Endodermal cell (in vitro differentiated cells): ENCODE data around the gene RHD. TPM values are rescaled to one million over a fixed set of nuclear protein-coding genes. Genes with fewer than 3 reads are reported as not detected.
A peak's percentile ranks its signal among the peaks of the same experiment; 100 is the strongest.
"Not testable (repeated sequence)": the region's sequence is repeated elsewhere in the genome, so short reads cannot be mapped to it uniquely, and the experiment has no call there.

Experiments
- DNase-seq: peaks from one replicate; pipeline ENCODE4 v3.0.0-alpha.2; 2017
- H3K27ac ChIP-seq: 2 replicates; pipeline ENCODE4 v1.5.1; 2013; ENCODE audit warnings: mild to moderate bottlenecking, low read depth, low read length, moderate library complexity
- H3K27me3 ChIP-seq: 2 replicates; pipeline ENCODE4 v1.6.1; 2013; ENCODE audit warnings: mild to moderate bottlenecking, low read length, moderate library complexity; ENCODE audit not compliant: insufficient read depth, control insufficient read depth, poor library complexity, severe bottlenecking
- H3K36me3 ChIP-seq: 2 replicates; pipeline ENCODE4 v1.7.0; 2013; ENCODE audit warnings: mild to moderate bottlenecking, low read length, moderate library complexity; ENCODE audit not compliant: control insufficient read depth, insufficient read depth
- H3K4me1 ChIP-seq: one replicate; pipeline ENCODE4 v1.7.0; 2013; ENCODE audit warnings: low read length; ENCODE audit not compliant: control insufficient read depth, insufficient read depth
- H3K4me3 ChIP-seq: 2 replicates; pipeline ENCODE4 v1.5.1; 2013; ENCODE audit warnings: mild to moderate bottlenecking, low read length, moderate library complexity
- H3K9ac ChIP-seq: 2 replicates; pipeline ENCODE4 v1.6.1; 2013; ENCODE audit warnings: mild to moderate bottlenecking, low read length, moderate library complexity; ENCODE audit not compliant: poor library complexity, severe bottlenecking; ENCODE audit errors: extremely low read depth
- H3K9me3 ChIP-seq: 2 replicates; pipeline ENCODE4 v1.6.1; 2013; ENCODE audit warnings: mild to moderate bottlenecking, low read length, moderate library complexity; ENCODE audit not compliant: control insufficient read depth
- H3K27ac Mint-ChIP-seq: 2 replicates; pipeline ENCODE4 v1.8.0; 2020; ENCODE audit warnings: mixed read lengths
- H3K27me3 Mint-ChIP-seq: 2 replicates; pipeline ENCODE4 v1.8.0; 2021; ENCODE audit warnings: mild to moderate bottlenecking, mixed read lengths; ENCODE audit not compliant: insufficient read depth
- H3K36me3 Mint-ChIP-seq: 2 replicates; pipeline ENCODE4 v1.8.0; 2020; ENCODE audit warnings: low read depth, mixed read lengths
- H3K4me1 Mint-ChIP-seq: 2 replicates; pipeline ENCODE4 v1.8.0; 2020; ENCODE audit warnings: mixed read lengths
- H3K4me3 Mint-ChIP-seq: 2 replicates; pipeline ENCODE4 v1.8.0; 2020; ENCODE audit warnings: mild to moderate bottlenecking, moderate library complexity, mixed read lengths
- H3K9me3 Mint-ChIP-seq: 2 replicates; pipeline ENCODE4 v1.8.0; 2020; ENCODE audit warnings: mild to moderate bottlenecking, mixed read lengths
- WGBS, 2 experiments: methylation state at CpG; one replicate each; pipeline versions ENCODE4 v1.1.5 to v1.1.7; 2013; ENCODE audit warnings: missing lambda C conversion rate in 2 of 2, mixed read lengths in 1 of 2; ENCODE audit not compliant: insufficient coverage in 1 of 2, insufficient read length in 1 of 2; 5-methylcytosine and 5-hydroxymethylcytosine counted together
- total RNA-seq, 2 donors: library from RNA; stranded (reverse); fragmentation: NEBNext Ultra II Directional in 1 of 2; extraction: Animal tissue kit (Norgen Biotek cat#: 25700) in 1 of 2; gene quantifications; 2 replicates in 1 of 2; 3 replicates in 1 of 2; pipeline ENCODE4 v1.2.1, GENCODE V29; 2021
- TF ChIP-seq, protein P1 (sequence below): fragments of 200-600 bp; sonication (generic); conservative IDR thresholded peaks from 2 replicates; pipeline ENCODE4 v1.5.0; 2021; ENCODE audit warnings: antibody characterized with exemption, mild to moderate bottlenecking

The RHD gene
- total RNA-seq, 2 donors from 2014 or later = not detected

DNA sequence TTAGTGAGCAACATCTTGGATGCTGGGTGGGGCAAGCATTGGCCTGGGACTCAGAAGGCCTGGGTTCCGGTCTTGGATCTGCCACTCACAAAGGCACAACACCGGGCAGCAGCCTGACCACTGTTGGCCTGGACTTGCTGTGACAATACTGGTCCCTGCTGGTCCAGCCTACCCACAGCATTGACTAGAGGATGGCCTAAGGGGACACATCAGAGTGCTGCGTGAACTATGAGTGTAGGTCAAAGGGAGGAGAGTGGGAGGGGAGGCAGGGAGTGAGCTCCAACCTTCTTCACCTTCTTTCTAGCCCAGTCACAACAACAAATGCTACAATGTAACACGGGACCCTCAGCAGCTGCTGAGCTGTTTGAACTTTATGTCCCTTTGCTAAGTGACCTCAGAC is 96.9 kb downstream of the RHD start:
- Mint-ChIP-seq H3K9me3 (no peaks in the 10 kb centered on the region), H3K4me3 (no peak overlapping the region)
- H3K9me3 ChIP-seq = no peaks in the 10 kb centered on the region

DNA sequence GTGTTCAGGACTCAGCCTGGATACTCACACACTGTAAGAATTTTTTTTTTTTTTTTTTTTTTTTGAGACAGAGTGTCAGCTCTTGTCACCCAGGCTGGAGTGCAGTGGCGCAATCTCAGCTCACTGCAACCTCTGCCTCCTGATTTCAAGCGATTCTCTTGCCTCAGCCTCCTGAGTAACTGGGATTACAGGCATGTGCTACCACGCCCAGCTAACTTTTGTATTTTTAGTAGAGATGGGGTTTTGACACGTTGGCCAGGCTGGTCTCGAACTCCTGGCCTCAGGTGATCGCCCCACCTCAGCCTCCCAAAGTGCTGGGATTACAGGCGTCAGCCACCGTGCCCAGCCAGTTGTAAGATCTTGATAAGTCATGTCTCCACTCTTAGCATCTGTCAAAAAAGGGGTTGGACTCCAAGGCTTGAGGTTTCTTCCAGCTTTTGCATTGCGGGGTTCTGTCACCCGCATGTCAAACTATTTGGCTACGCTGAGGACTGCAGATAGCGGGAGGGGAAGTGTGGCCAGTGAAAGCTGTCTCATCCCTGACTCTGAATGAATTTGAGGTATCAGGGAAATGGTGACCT is 97.5 kb downstream of the RHD start:
- H3K9me3 Mint-ChIP-seq, H3K4me1 Mint-ChIP-seq, DNase-seq, H3K27ac ChIP-seq, H3K27me3 Mint-ChIP-seq, H3K27me3 ChIP-seq, H3K36me3 Mint-ChIP-seq, H3K4me3 Mint-ChIP-seq, H3K27ac Mint-ChIP-seq, H3K4me1 ChIP-seq, H3K4me3 ChIP-seq, H3K9me3 ChIP-seq, H3K9ac ChIP-seq, H3K36me3 ChIP-seq: not testable (repeated sequence)
- 92 to 96% methylated on average over 5 to 12 of the region's 12 CpGs for WGBS, 2 experiments

More for the DNA sequence above, 96.9 kb downstream of the RHD start:
- H3K4me1 ChIP-seq = no peaks in the 10 kb centered on the region
- no peak overlapping the region for H3K4me3 ChIP-seq
- no peaks in the 10 kb centered on the region for H3K36me3 ChIP-seq
- whole genome bisulfite sequencing, 2 experiments = 94 to 97% methylated on average over 4 of the region's 4 CpGs
- Mint-ChIP-seq H3K36me3 (no peaks in the 10 kb centered on the region), H3K27me3 (peaks cover 5% of the 10 kb centered on the region), H3K4me1 (peaks cover 6% of the 10 kb centered on the region), H3K27ac (no peak overlapping the region)
- no peaks in the 10 kb centered on the region for H3K27me3 ChIP-seq
- H3K9ac ChIP-seq = no peak overlapping the region
- H3K27ac ChIP-seq = no peak overlapping the region
- DNase-seq = no peak
- TF ChIP-seq, protein P1, sequence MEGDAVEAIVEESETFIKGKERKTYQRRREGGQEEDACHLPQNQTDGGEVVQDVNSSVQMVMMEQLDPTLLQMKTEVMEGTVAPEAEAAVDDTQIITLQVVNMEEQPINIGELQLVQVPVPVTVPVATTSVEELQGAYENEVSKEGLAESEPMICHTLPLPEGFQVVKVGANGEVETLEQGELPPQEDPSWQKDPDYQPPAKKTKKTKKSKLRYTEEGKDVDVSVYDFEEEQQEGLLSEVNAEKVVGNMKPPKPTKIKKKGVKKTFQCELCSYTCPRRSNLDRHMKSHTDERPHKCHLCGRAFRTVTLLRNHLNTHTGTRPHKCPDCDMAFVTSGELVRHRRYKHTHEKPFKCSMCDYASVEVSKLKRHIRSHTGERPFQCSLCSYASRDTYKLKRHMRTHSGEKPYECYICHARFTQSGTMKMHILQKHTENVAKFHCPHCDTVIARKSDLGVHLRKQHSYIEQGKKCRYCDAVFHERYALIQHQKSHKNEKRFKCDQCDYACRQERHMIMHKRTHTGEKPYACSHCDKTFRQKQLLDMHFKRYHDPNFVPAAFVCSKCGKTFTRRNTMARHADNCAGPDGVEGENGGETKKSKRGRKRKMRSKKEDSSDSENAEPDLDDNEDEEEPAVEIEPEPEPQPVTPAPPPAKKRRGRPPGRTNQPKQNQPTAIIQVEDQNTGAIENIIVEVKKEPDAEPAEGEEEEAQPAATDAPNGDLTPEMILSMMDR = peak; percentile 19

DNA sequence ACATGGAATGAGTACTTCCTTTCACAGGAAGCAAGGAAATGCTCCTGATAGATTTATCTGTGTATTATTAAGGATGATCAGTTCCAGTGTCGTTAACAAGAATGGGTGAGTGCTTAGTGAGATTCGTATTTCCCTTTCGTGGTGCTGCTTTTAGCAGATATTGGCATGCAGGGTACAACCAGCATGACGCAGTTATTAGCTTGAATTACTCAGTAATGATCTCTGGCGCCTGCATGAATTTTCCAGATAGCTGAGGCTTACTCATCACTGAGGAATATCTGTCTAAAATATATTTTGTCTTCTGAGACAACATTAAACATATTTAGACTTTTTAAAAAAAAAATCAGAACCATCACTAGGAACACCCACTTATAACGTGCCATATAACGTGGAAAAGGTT is 99.4 kb downstream of the RHD start:
- not testable (repeated sequence) for H3K9me3 Mint-ChIP-seq, H3K9me3 ChIP-seq, H3K36me3 Mint-ChIP-seq, H3K4me1 ChIP-seq, H3K36me3 ChIP-seq, H3K27me3 ChIP-seq, H3K4me3 ChIP-seq, DNase-seq, H3K4me1 Mint-ChIP-seq, H3K27ac ChIP-seq, H3K27me3 Mint-ChIP-seq, H3K9ac ChIP-seq, H3K4me3 Mint-ChIP-seq, H3K27ac Mint-ChIP-seq
- WGBS, 2 experiments = 90 to 91% methylated on average over 6 to 7 of the region's 7 CpGs

DNA sequence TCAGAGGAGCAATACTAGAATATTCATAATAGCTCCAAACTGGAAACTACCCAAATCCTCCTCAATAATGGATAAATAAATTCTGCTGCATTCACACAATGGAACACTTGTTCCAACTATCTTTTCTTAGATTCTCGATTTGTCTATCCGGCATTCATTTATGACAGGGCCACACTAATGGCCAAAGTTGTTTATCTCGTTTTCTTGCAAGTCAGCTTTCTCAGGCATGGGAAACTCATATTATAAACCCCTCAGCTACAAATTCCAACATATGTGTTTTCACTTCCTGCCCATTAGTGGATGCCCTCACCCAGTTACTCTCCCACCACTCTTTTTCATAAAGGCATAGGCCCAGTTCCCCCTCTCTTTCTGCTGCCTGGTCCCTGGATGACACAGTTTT is 106.1 kb downstream of the RHD start:
- not testable (repeated sequence) for H3K4me1 ChIP-seq, H3K27ac ChIP-seq, H3K9ac ChIP-seq, DNase-seq, H3K9me3 ChIP-seq, H3K4me3 Mint-ChIP-seq, H3K36me3 ChIP-seq, H3K4me1 Mint-ChIP-seq, H3K36me3 Mint-ChIP-seq, H3K9me3 Mint-ChIP-seq, H3K4me3 ChIP-seq, H3K27ac Mint-ChIP-seq, H3K27me3 ChIP-seq
- H3K27me3 Mint-ChIP-seq = peaks cover 12% of the 10 kb centered on the region
- WGBS, 2 experiments = 84 to 97% methylated on average over 3 of the region's 3 CpGs

Other genes starting within 250 kb of the RHD start
- 10 to 100 TPM; 36.4 to 38.0 TPM for gene SYF2, start 40.0 kb upstream of the RHD start, total RNA-seq
- gene RSRP1, start 25.1 kb upstream of the RHD start, total RNA-seq = 10 to 100 TPM; 90.3 to 92.5 TPM
- 10 to 100 TPM; 95.8 to 99.3 TPM for gene TMEM50A, start 65.8 kb downstream of the RHD start, total RNA-seq
- under 1 TPM; 0.33 to 0.40 TPM for gene RHCE, start 148.3 kb downstream of the RHD start, total RNA-seq
- gene MACO1, start 158.4 kb downstream of the RHD start, total RNA-seq = 10 to 100 TPM; 13.1 to 14.1 TPM